H9 (cell line): ENCODE data around the gene CYFIP1. TPM values are rescaled to one million over a fixed set of nuclear protein-coding genes. Genes with fewer than 3 reads are reported as not detected.
"Not testable (repeated sequence)": the region's sequence is repeated elsewhere in the genome, so short reads cannot be mapped to it uniquely, and the experiment has no call there.

Experiments
- DNase-seq: peaks from one replicate; pipeline ENCODE4 v3.0.0-alpha.2; 2017
- H2AFZ ChIP-seq: one replicate; pipeline ENCODE4 v1.6.1; 2013; ENCODE audit warnings: mild to moderate bottlenecking, low read length, control low read depth, moderate library complexity
- H2AK5ac ChIP-seq: 2 replicates; pipeline ENCODE4 v1.6.1; 2013; ENCODE audit warnings: low read length, control low read depth, mixed read lengths; ENCODE audit not compliant: insufficient read length
- H2BK120ac ChIP-seq: one replicate; pipeline ENCODE4 v1.6.1; 2013; ENCODE audit warnings: low read depth, mild to moderate bottlenecking, low read length, control low read depth, inconsistent platforms; ENCODE audit not compliant: poor library complexity, severe bottlenecking
- H2BK12ac ChIP-seq: 2 replicates; pipeline ENCODE4 v1.6.1; 2013; ENCODE audit warnings: low read length, control low read depth, mixed read lengths, low read depth; ENCODE audit not compliant: insufficient read length
- H2BK15ac ChIP-seq: 2 replicates; pipeline ENCODE4 v1.6.1; 2013; ENCODE audit warnings: low read depth, low read length, control low read depth
- H2BK20ac ChIP-seq: one replicate; pipeline ENCODE4 v1.6.1; 2013; ENCODE audit warnings: low read depth, mild to moderate bottlenecking, low read length, control low read depth, inconsistent platforms; ENCODE audit not compliant: poor library complexity, severe bottlenecking
- H2BK5ac ChIP-seq: 2 replicates; pipeline ENCODE4 v1.6.1; 2013; ENCODE audit warnings: low read length, control low read depth, mixed read lengths; ENCODE audit not compliant: insufficient read length
- H3K14ac ChIP-seq: 2 replicates; pipeline ENCODE4 v1.6.1; 2013; ENCODE audit warnings: low read length, control low read depth; ENCODE audit not compliant: insufficient read depth
- H3K18ac ChIP-seq: 2 replicates; pipeline ENCODE4 v1.6.1; 2013; ENCODE audit warnings: low read depth, mild to moderate bottlenecking, mixed read lengths, low read length, control low read depth; ENCODE audit not compliant: insufficient read length
- H3K23ac ChIP-seq: 2 replicates; pipeline ENCODE4 v1.6.1; 2013; ENCODE audit warnings: low read length, control low read depth, mixed read lengths, low read depth; ENCODE audit not compliant: insufficient read length
- H3K23me2 ChIP-seq: 2 replicates; pipeline ENCODE4 v1.6.1; 2013; ENCODE audit warnings: low read depth, mild to moderate bottlenecking, mixed read lengths, low read length, control low read depth; ENCODE audit not compliant: insufficient read length, poor library complexity, severe bottlenecking
- H3K27ac ChIP-seq: 2 replicates; pipeline ENCODE4 v1.5.1; 2013; ENCODE audit warnings: low read length, control low read depth, mixed read lengths, low read depth; ENCODE audit not compliant: insufficient read length
- H3K27me3 ChIP-seq: 2 replicates; pipeline ENCODE4 v1.6.1; 2013; ENCODE audit warnings: low read length, control low read depth, inconsistent platforms; ENCODE audit not compliant: insufficient read depth
- H3K4ac ChIP-seq: 2 replicates; pipeline ENCODE4 v1.6.1; 2013; ENCODE audit warnings: low read depth, mild to moderate bottlenecking, control low read depth, inconsistent platforms, low read length, moderate library complexity
- H3K4me1 ChIP-seq: 2 replicates; pipeline ENCODE4 v1.6.1; 2013; ENCODE audit warnings: low read length, control low read depth, inconsistent platforms; ENCODE audit not compliant: insufficient read depth
- H3K4me2 ChIP-seq: 2 replicates; pipeline ENCODE4 v1.6.1; 2013; ENCODE audit warnings: low read length, control low read depth, mixed read lengths; ENCODE audit not compliant: insufficient read length, insufficient read depth
- H3K56ac ChIP-seq: 2 replicates; pipeline ENCODE4 v1.6.1; 2013; ENCODE audit warnings: low read depth, mild to moderate bottlenecking, mixed read lengths, low read length, control low read depth; ENCODE audit not compliant: insufficient read length
- H3K79me1 ChIP-seq: 2 replicates; pipeline ENCODE4 v1.6.1; 2013; ENCODE audit warnings: low read depth, mild to moderate bottlenecking, moderate library complexity, low read length, control low read depth, inconsistent platforms; ENCODE audit not compliant: insufficient read depth, poor library complexity, severe bottlenecking
- H3K79me2 ChIP-seq: 2 replicates; pipeline ENCODE4 v1.6.1; 2013; ENCODE audit warnings: low read length, control low read depth, inconsistent platforms; ENCODE audit not compliant: insufficient read depth
- H3K9ac ChIP-seq: 2 replicates; pipeline ENCODE4 v1.6.1; 2013; ENCODE audit warnings: low read length, control low read depth, mixed read lengths; ENCODE audit not compliant: insufficient read length; ENCODE audit errors: extremely low read depth
- H3K9me3 ChIP-seq: one replicate; pipeline ENCODE4 v1.6.1; 2013; ENCODE audit warnings: low read depth, low read length, inconsistent platforms; ENCODE audit not compliant: control insufficient read depth
- H3T11ph ChIP-seq: one replicate; pipeline ENCODE4 v1.6.1; 2013; ENCODE audit warnings: mild to moderate bottlenecking, low read length, control low read depth, inconsistent platforms
- H4K20me1 ChIP-seq: one replicate; pipeline ENCODE4 v1.6.1; 2013; ENCODE audit not compliant: control insufficient read depth, insufficient read length, insufficient read depth
- H4K5ac ChIP-seq: 2 replicates; pipeline ENCODE4 v1.6.1; 2013; ENCODE audit warnings: low read depth, mild to moderate bottlenecking, mixed read lengths, low read length, control low read depth; ENCODE audit not compliant: insufficient read length
- H4K8ac ChIP-seq: replicated peaks from 2 replicates; pipeline ENCODE4 v1.6.1; 2013; ENCODE audit warnings: low read length, control low read depth, mixed read lengths, low read depth; ENCODE audit not compliant: insufficient read length
- H4K91ac ChIP-seq: 2 replicates; pipeline ENCODE4 v1.6.1; 2013; ENCODE audit warnings: low read depth, mild to moderate bottlenecking, moderate library complexity, mixed read lengths, low read length, control low read depth; ENCODE audit not compliant: insufficient read length
- H3K27ac Mint-ChIP-seq, 3 experiments: 2 replicates in 2 of 3; 3 replicates in 1 of 3; pipeline ENCODE4 v1.8.0; 2020 to 2021; ENCODE audit warnings: mixed read lengths in 3 of 3, mild to moderate bottlenecking in 1 of 3, moderate library complexity in 1 of 3
- H3K27me3 Mint-ChIP-seq: 2 replicates; pipeline ENCODE4 v1.8.0; 2021; ENCODE audit warnings: low read depth, mild to moderate bottlenecking, moderate library complexity, mixed read lengths
- H3K36me3 Mint-ChIP-seq, 3 experiments: 2 replicates in 2 of 3; 3 replicates in 1 of 3; pipeline ENCODE4 v1.8.0; 2020 to 2021; ENCODE audit warnings: low read depth in 3 of 3, mixed read lengths in 3 of 3; ENCODE audit not compliant: insufficient read depth in 1 of 3
- H3K4me1 Mint-ChIP-seq, 2 experiments: 2 replicates each; pipeline ENCODE4 v1.8.0; 2020; ENCODE audit warnings: mixed read lengths in 2 of 2
- H3K4me3 Mint-ChIP-seq, 2 experiments: 2 replicates in 1 of 2; 3 replicates in 1 of 2; pipeline ENCODE4 v1.8.0; 2020 to 2021; ENCODE audit warnings: mild to moderate bottlenecking in 2 of 2, mixed read lengths in 2 of 2, moderate library complexity in 1 of 2
- H3K9me3 Mint-ChIP-seq, 2 experiments: 2 replicates in 1 of 2; 3 replicates in 1 of 2; pipeline ENCODE4 v1.8.0; 2020; ENCODE audit warnings: mild to moderate bottlenecking in 2 of 2, mixed read lengths in 2 of 2, moderate library complexity in 1 of 2
- WGBS: extraction: QIAGEN DNeasy Blood & Tissue Kit; methylation state at CpG from one replicate; pipeline ENCODE4 v1.1.7; 2013; ENCODE audit warnings: missing lambda C conversion rate, low lambda C conversion rate, mixed read lengths; ENCODE audit not compliant: insufficient read length; ENCODE audit errors: extremely low coverage; 5-methylcytosine and 5-hydroxymethylcytosine counted together
- total RNA-seq: library from RNA; stranded (reverse); gene quantifications from 2 replicates; pipeline ENCODE4 v1.2.1, GENCODE V29; 2021
- TF ChIP-seq, protein P1 (sequence below): fragments of 200-600 bp; sonication (generic); conservative IDR thresholded peaks from 3 replicates; pipeline ENCODE4 v1.8.0; 2021; ENCODE audit warnings: antibody characterized with exemption, mild to moderate bottlenecking

The CYFIP1 gene
- total RNA-seq, 1 experiment from 2014 or later = 71.2 TPM

DNA sequence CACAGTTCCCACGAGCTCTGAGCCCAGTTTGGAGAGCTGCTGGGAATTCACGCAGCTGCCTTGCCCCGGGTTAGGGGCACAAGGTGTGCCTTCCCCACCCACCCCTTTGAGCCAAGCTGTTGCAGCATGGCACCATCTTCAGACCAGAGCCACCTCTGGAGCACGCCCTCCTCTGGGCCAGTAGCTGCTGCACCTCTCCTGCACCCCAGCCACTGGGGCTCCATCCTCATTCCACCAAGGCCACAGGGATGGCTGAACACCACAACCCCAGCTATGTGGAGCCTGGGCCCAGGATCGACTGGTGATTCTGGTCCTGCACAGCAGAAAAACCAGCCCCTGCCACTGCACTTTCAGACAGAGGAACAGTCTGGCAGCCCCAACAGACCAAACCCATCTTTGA lies 33.5 kb upstream of the CYFIP1 start:
- H3K23me2 ChIP-seq = no peaks in the 10 kb centered on the region
- Mint-ChIP-seq H3K4me3 (no peak overlapping the region), H3K36me3 (peaks cover 13 to 56% (median 42%) of the 10 kb centered on the region in 3 experiments), H3K4me1 (no peaks in the 10 kb centered on the region), H3K27ac (no peak overlapping the region; a peak in 1 of 7 replicates), H3K27me3 (no peaks in the 10 kb centered on the region), H3K9me3 (no peaks in the 10 kb centered on the region)
- no peak overlapping the region for H3K18ac ChIP-seq
- no peak overlapping the region for H3K56ac ChIP-seq
- no peak overlapping the region for H2BK15ac ChIP-seq
- no peak overlapping the region for H2BK12ac ChIP-seq
- no peak overlapping the region for H3T11ph ChIP-seq
- no peak overlapping the region for H3K4me2 ChIP-seq
- no peaks in the 10 kb centered on the region for H3K79me2 ChIP-seq
- H2AFZ ChIP-seq = no peak overlapping the region
- H2BK20ac ChIP-seq = no peak overlapping the region
- H3K23ac ChIP-seq = no peak overlapping the region
- WGBS = no CpG with 5 or more reads among the region's 5 CpGs
- no peaks in the 10 kb centered on the region for H4K20me1 ChIP-seq
- H3K9me3 ChIP-seq = no peaks in the 10 kb centered on the region
- H2AK5ac ChIP-seq = no peak overlapping the region
- H2BK5ac ChIP-seq = no peak overlapping the region
- H3K27me3 ChIP-seq = no peaks in the 10 kb centered on the region
- H3K14ac ChIP-seq = no peak overlapping the region
- H4K5ac ChIP-seq = no peak overlapping the region
- no peak overlapping the region for H2BK120ac ChIP-seq
- no peak overlapping the region for H3K9ac ChIP-seq
- TF ChIP-seq, protein P1, sequence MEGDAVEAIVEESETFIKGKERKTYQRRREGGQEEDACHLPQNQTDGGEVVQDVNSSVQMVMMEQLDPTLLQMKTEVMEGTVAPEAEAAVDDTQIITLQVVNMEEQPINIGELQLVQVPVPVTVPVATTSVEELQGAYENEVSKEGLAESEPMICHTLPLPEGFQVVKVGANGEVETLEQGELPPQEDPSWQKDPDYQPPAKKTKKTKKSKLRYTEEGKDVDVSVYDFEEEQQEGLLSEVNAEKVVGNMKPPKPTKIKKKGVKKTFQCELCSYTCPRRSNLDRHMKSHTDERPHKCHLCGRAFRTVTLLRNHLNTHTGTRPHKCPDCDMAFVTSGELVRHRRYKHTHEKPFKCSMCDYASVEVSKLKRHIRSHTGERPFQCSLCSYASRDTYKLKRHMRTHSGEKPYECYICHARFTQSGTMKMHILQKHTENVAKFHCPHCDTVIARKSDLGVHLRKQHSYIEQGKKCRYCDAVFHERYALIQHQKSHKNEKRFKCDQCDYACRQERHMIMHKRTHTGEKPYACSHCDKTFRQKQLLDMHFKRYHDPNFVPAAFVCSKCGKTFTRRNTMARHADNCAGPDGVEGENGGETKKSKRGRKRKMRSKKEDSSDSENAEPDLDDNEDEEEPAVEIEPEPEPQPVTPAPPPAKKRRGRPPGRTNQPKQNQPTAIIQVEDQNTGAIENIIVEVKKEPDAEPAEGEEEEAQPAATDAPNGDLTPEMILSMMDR = no peak
- DNase-seq = no peak
- no peak overlapping the region for H4K8ac ChIP-seq
- H3K4ac ChIP-seq = no peak overlapping the region
- no peaks in the 10 kb centered on the region for H3K4me1 ChIP-seq
- H3K79me1 ChIP-seq = no peaks in the 10 kb centered on the region
- no peak overlapping the region for H3K27ac ChIP-seq
- no peak overlapping the region for H4K91ac ChIP-seq

DNA sequence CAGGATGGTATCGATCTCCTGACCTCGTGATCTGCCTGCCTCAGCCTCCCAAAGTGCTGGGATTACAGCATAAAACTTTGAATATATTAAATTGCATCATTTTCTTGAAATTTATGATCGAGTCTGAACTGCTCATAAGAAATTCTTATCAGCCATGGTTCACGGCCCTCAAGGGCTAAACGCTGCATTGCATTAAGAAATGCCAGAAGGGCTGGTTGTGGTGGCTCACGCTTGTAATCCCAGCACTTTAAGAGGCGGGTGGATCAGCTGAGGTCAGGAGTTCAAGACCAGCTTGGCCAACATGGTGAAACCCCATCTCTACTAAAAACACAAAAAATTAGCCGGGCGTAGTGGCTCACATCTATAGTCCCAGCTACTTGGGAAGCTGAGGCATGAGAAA lies 32.4 kb upstream of the CYFIP1 start:
- H3K18ac ChIP-seq, H3K4me2 ChIP-seq, H3K4ac ChIP-seq, H3K27me3 Mint-ChIP-seq, H3K23me2 ChIP-seq, H2BK20ac ChIP-seq, H3K4me3 Mint-ChIP-seq, H4K5ac ChIP-seq, DNase-seq, H2AFZ ChIP-seq, H3K23ac ChIP-seq, H3K79me1 ChIP-seq, H4K20me1 ChIP-seq, H3K4me1 ChIP-seq, H2BK12ac ChIP-seq, H3K9me3 Mint-ChIP-seq, H3K9ac ChIP-seq, H4K91ac ChIP-seq, H3K14ac ChIP-seq, H3K79me2 ChIP-seq, H3K9me3 ChIP-seq, H3T11ph ChIP-seq, H2BK15ac ChIP-seq, H2AK5ac ChIP-seq, H3K27ac ChIP-seq, H3K4me1 Mint-ChIP-seq, H3K56ac ChIP-seq, H2BK5ac ChIP-seq, H2BK120ac ChIP-seq, H4K8ac ChIP-seq, H3K27me3 ChIP-seq: not testable (repeated sequence)
- peaks cover 15 to 58% (median 48%) of the 10 kb centered on the region in 3 experiments for H3K36me3 Mint-ChIP-seq
- H3K27ac Mint-ChIP-seq = peak overlapping the region in 1 of 3 experiments; percentile 92; a peak in 2 of 7 replicates
- no CpG with 5 or more reads among the region's 9 CpGs for WGBS
